Neural cell (in vitro differentiated cells): Measurements from ENCODE around the gene NAGLU. TPM values are rescaled to one million over a fixed set of nuclear protein-coding genes. Genes with fewer than 3 reads are reported as not detected.

ENCODE experiments used
- H2AFZ ChIP-seq: fragments of 200-600, 300-800 bp; sonication (generic), shearing (Covaris generic); 2 replicates; pipeline ENCODE4 v1.6.0; 2014; ENCODE audit warnings: low read depth, mild to moderate bottlenecking, antibody characterized with exemption, low read length, moderate library complexity
- H3F3A ChIP-seq: fragments of 200-600 bp; shearing (Covaris generic); 2 replicates; pipeline ENCODE4 v1.6.1; 2016; ENCODE audit warnings: mild to moderate bottlenecking, moderate library complexity, mixed read lengths, antibody characterized with exemption, low read length; ENCODE audit not compliant: insufficient read depth, poor library complexity, severe bottlenecking
- H3K27ac ChIP-seq: fragments of 200-600, 300-800 bp; sonication (generic), shearing (Covaris generic); 2 replicates; pipeline ENCODE4 v1.5.1; 2014; ENCODE audit warnings: mild to moderate bottlenecking, low read length, moderate library complexity
- H3K27me3 ChIP-seq: fragments of 300-800, 200-600 bp; sonication (generic), shearing (Covaris generic); 2 replicates; pipeline ENCODE4 v1.6.0; 2014; ENCODE audit warnings: mild to moderate bottlenecking, low read depth, low read length, moderate library complexity; ENCODE audit not compliant: insufficient read depth
- H3K36me3 ChIP-seq: fragments of 300-800, 200-600 bp; sonication (generic), shearing (Covaris generic); 2 replicates; pipeline ENCODE4 v1.5.1; 2014; ENCODE audit warnings: mild to moderate bottlenecking, antibody characterized with exemption, low read length, moderate library complexity; ENCODE audit not compliant: insufficient read depth
- H3K4me2 ChIP-seq: fragments of 300-800, 200-600 bp; sonication (generic), shearing (Covaris generic); 2 replicates; pipeline ENCODE4 v1.6.0; 2014; ENCODE audit warnings: mild to moderate bottlenecking, low read length
- H3K4me3 ChIP-seq: fragments of 300-800, 200-600 bp; sonication (generic), shearing (Covaris generic); 2 replicates; pipeline ENCODE4 v1.5.1; 2014; ENCODE audit warnings: mild to moderate bottlenecking, low read length, moderate library complexity
- H3K79me2 ChIP-seq: fragments of 200-600 bp; shearing (Covaris generic); replicated peaks from 2 replicates; pipeline ENCODE4 v1.6.0; 2014; ENCODE audit warnings: mild to moderate bottlenecking, low read length, moderate library complexity; ENCODE audit not compliant: insufficient read depth
- H3K9ac ChIP-seq: fragments of 300-800, 200-600 bp; sonication (generic), shearing (Covaris generic); 2 replicates; pipeline ENCODE4 v1.6.1; 2016; ENCODE audit warnings: mild to moderate bottlenecking, low read length, mixed read lengths
- H3K9me2 ChIP-seq: fragments of 200-600 bp; shearing (Covaris generic); 2 replicates; pipeline ENCODE4 v1.6.1; 2016; ENCODE audit warnings: mild to moderate bottlenecking, low read length, mixed read lengths; ENCODE audit not compliant: insufficient read depth
- H3K9me3 ChIP-seq: fragments of 200-600, 300-800 bp; sonication (generic), shearing (Covaris generic); 2 replicates; pipeline ENCODE4 v1.6.1; 2016; ENCODE audit warnings: mild to moderate bottlenecking, mixed run types, low read length, moderate library complexity, mixed read lengths
- H4K20me1 ChIP-seq: fragments of 200-600 bp; shearing (Covaris generic); 2 replicates; pipeline ENCODE4 v1.6.1; 2016; ENCODE audit warnings: mild to moderate bottlenecking, mixed run types; ENCODE audit not compliant: insufficient read depth
- CTCF ChIP-seq: fragments of 450-650 bp; IDR thresholded peaks from 2 replicates; pipeline ENCODE4 v1.5.1; 2014; ENCODE audit warnings: antibody characterized with exemption, mild to moderate bottlenecking, moderate library complexity; ENCODE audit not compliant: poor library complexity, severe bottlenecking
- EP300 ChIP-seq: fragments of 450-650 bp; conservative IDR thresholded peaks from 2 replicates; pipeline ENCODE4 v1.6.1; 2014; ENCODE audit warnings: antibody characterized with exemption, mild to moderate bottlenecking, moderate library complexity; ENCODE audit not compliant: poor library complexity, severe bottlenecking
- EZH2 ChIP-seq: fragments of 200-600, 300-800 bp; shearing (Covaris generic), sonication (generic); IDR thresholded peaks from 2 replicates; pipeline ENCODE4 v1.6.1; 2014; ENCODE audit warnings: antibody characterized with exemption, low read length, borderline replicate concordance, mild to moderate bottlenecking; ENCODE audit not compliant: insufficient read depth, poor library complexity, severe bottlenecking
- MXI1 ChIP-seq: fragments of 450-650 bp; conservative IDR thresholded peaks from 2 replicates; pipeline ENCODE4 v1.6.1; 2014; ENCODE audit warnings: antibody characterized with exemption, mild to moderate bottlenecking; ENCODE audit not compliant: poor library complexity, severe bottlenecking
- POLR2AphosphoS5 ChIP-seq: IDR thresholded peaks from 2 replicates; pipeline ENCODE4 v1.6.1; 2012
- RAD21 ChIP-seq: fragments of 450-650 bp; conservative IDR thresholded peaks from 2 replicates; pipeline ENCODE4 v1.6.1; 2014; ENCODE audit warnings: antibody characterized with exemption, mild to moderate bottlenecking, moderate library complexity
- REST ChIP-seq: IDR thresholded peaks from 2 replicates; pipeline ENCODE4 v1.6.1; 2012; ENCODE audit warnings: borderline replicate concordance
- SMC3 ChIP-seq: fragments of 450-650 bp; conservative IDR thresholded peaks from 2 replicates; pipeline ENCODE4 v1.6.1; 2014; ENCODE audit warnings: antibody characterized with exemption, mild to moderate bottlenecking, moderate library complexity; ENCODE audit not compliant: poor library complexity
- TAF1 ChIP-seq: IDR thresholded peaks from 2 replicates; pipeline ENCODE4 v1.6.1; 2012; ENCODE audit warnings: low read depth
- polyA plus RNA-seq: library from polyadenylated mRNA; depleted of rRNA; stranded (reverse); fragments of >200 nt; gene quantifications from 2 replicates; pipeline ENCODE4 v1.2.3, GENCODE V29; 2014
- small RNA-seq, 3 experiments: library from RNA; depleted of rRNA; stranded (forward); fragments of <200 nt; gene quantifications; one replicate each; pipeline ENCODE3, GENCODE V24; 2012

Gene NAGLU
- polyA plus RNA-seq, 1 donor from 2014 or later, result 12.1 TPM

- Histone ChIP-seq H3K27me3 (no peaks in the 10 kb centered on the region), H3K36me3 (no peaks in the 10 kb centered on the region), H4K20me1 (no peaks in the 10 kb centered on the region), H3K9ac (no peak overlapping the region), H3K27ac (no peak overlapping the region), H3K9me3 (no peaks in the 10 kb centered on the region), H3F3A (no peaks in the 10 kb centered on the region), H3K4me2 (no peak overlapping the region), H2AFZ (no peak overlapping the region), H3K79me2 (peaks cover 4% of the 10 kb centered on the region), H3K9me2 (no peaks in the 10 kb centered on the region), H3K4me3 (no peak overlapping the region)
- TF ChIP-seq EP300, result no peak
- no peak for TF ChIP-seq CTCF
- no peak for TF ChIP-seq REST
- no peak for TF ChIP-seq POLR2AphosphoS5
- TF ChIP-seq SMC3, result no peak
- no peak for TF ChIP-seq EZH2
- no peak for TF ChIP-seq TAF1
- TF ChIP-seq RAD21, result no peak
- TF ChIP-seq MXI1, result no peak
Observed at GRCh38 chr17:42591411-42591810, 55.4 kb downstream of the NAGLU start.

Small RNA genes within 50 kb of the gene (small RNA-seq; reads per million reads assigned to genes)
- 0 to 2.1 (median 0.72) reads per million in 3 experiments for gene MIR548AT

Other genes starting within 250 kb of the NAGLU start
- 0.08 and 0.28 TPM in 2 replicates for gene STAT5A, start 247.7 kb upstream of the NAGLU start, polyA plus RNA-seq
- gene STAT3, start 147.8 kb upstream of the NAGLU start, polyA plus RNA-seq, result 24.2 and 25.5 TPM in 2 replicates
- 0.07 and 0.18 TPM in 2 replicates for gene CAVIN1, start 113.0 kb upstream of the NAGLU start, polyA plus RNA-seq
- gene ATP6V0A1, start 77.4 kb upstream of the NAGLU start, polyA plus RNA-seq, result 92.1 and 94.0 TPM in 2 replicates
- gene HSD17B1, start 16.7 kb downstream of the NAGLU start, polyA plus RNA-seq, result 1.0 and 2.1 TPM in 2 replicates
- gene COASY, start 25.9 kb downstream of the NAGLU start, polyA plus RNA-seq, result 8.2 and 10.1 TPM in 2 replicates
- 35.7 and 47.2 TPM in 2 replicates for gene MLX, start 30.9 kb downstream of the NAGLU start, polyA plus RNA-seq
- gene PSMC3IP, start 41.5 kb downstream of the NAGLU start, polyA plus RNA-seq, result 22.5 and 36.2 TPM in 2 replicates
- 30.1 and 34.6 TPM in 2 replicates for gene RETREG3, start 73.1 kb downstream of the NAGLU start, polyA plus RNA-seq
- gene TUBG1, start 73.4 kb downstream of the NAGLU start, polyA plus RNA-seq, result 14.2 and 22.3 TPM in 2 replicates
- 24.9 and 28.9 TPM in 2 replicates for gene TUBG2, start 123.0 kb downstream of the NAGLU start, polyA plus RNA-seq
- gene PLEKHH3, start 140.8 kb downstream of the NAGLU start, polyA plus RNA-seq, result 18.4 and 20.2 TPM in 2 replicates
- 3.1 and 5.1 TPM in 2 replicates for gene CCR10, start 145.6 kb downstream of the NAGLU start, polyA plus RNA-seq
- gene CNTNAP1, start 146.3 kb downstream of the NAGLU start, polyA plus RNA-seq, result 21.9 and 23.9 TPM in 2 replicates
- gene EZH1, start 208.8 kb downstream of the NAGLU start, polyA plus RNA-seq, result 52.5 and 68.3 TPM in 2 replicates
- 0.96 and 2.1 TPM in 2 replicates for gene RAMP2, start 225.0 kb downstream of the NAGLU start, polyA plus RNA-seq
- 128 and 133 TPM in 2 replicates for gene VPS25, start 237.2 kb downstream of the NAGLU start, polyA plus RNA-seq
- 0.10 TPM in 1 of 2 replicates, not detected in the other for gene WNK4, start 244.4 kb downstream of the NAGLU start, polyA plus RNA-seq